CD14-positive monocyte (primary cell): ENCODE measurements around the gene DYDC2. TPM values are rescaled to one million over a fixed set of nuclear protein-coding genes. Genes with fewer than 3 reads are reported as not detected.

Source experiments
- polyA plus RNA-seq, 3 donors: library from polyadenylated mRNA; depleted of rRNA in 1 of 3; unstranded in 2 of 3; stranded (reverse) in 1 of 3; fragments of 300-500 nt in 2 of 3; fragments of >200 nt in 1 of 3; fragmentation: Illumina TruSeq in 2 of 3; gene quantifications; 1 replicate in 2 of 3; 2 replicates in 1 of 3; pipeline ENCODE4 v1.2.3, GENCODE V29; 2012 to 2021

Gene DYDC2
- polyA plus RNA-seq, 3 donors, result not detected

Other genes starting within 250 kb of the DYDC2 start
- not detected for gene PLAC9, start 224.1 kb upstream of the DYDC2 start, polyA plus RNA-seq
- 100 to 1,000 TPM in 2 of 3 donors, 10 to 100 TPM in 1; 95.6 to 174 (median 134) TPM for gene ANXA11, start 151.2 kb upstream of the DYDC2 start, polyA plus RNA-seq
- gene MAT1A, start 67.1 kb upstream of the DYDC2 start, polyA plus RNA-seq, result not detected
- gene DYDC1, start within 50 bp of the DYDC2 start, polyA plus RNA-seq, result not detected
- 1 to 10 TPM in 2 of 3 donors, under 1 TPM in 1; 0.61 to 4.1 (median 3.4) TPM for gene PRXL2A, start 51.8 kb downstream of the DYDC2 start, polyA plus RNA-seq
- gene TSPAN14, start 97.5 kb downstream of the DYDC2 start, polyA plus RNA-seq, result 100 to 1,000 TPM; 123 to 160 (median 146) TPM
- under 1 TPM in 1 of 3 donors, not detected in 2; 0.01 TPM for gene SH2D4B, start 181.1 kb downstream of the DYDC2 start, polyA plus RNA-seq